Loucy (cell line): Measurements from ENCODE around the gene RANBP17.
"Not testable (repeated sequence)": the region's sequence is repeated elsewhere in the genome, so short reads cannot be mapped to it uniquely, and the experiment has no call there.

Source experiments
- H2AFZ ChIP-seq: fragments of 200-600 bp; sonication (generic); 2 replicates; pipeline ENCODE4 v1.6.0; 2016; ENCODE audit warnings: antibody characterized with exemption, mild to moderate bottlenecking, low read length, moderate library complexity
- H3F3A ChIP-seq: fragments of 200-600 bp; 2 replicates; pipeline ENCODE4 v1.6.0; 2016; ENCODE audit warnings: antibody characterized with exemption, low read depth, mild to moderate bottlenecking
- H3K27me3 ChIP-seq: fragments of 200-600 bp; sonication (generic); 2 replicates; pipeline ENCODE4 v1.6.1; 2014; ENCODE audit warnings: low read length, mild to moderate bottlenecking; ENCODE audit not compliant: insufficient read depth, poor library complexity, severe bottlenecking
- H3K36me3 ChIP-seq: fragments of 200-600 bp; sonication (generic); 2 replicates; pipeline ENCODE4 v1.6.1; 2016; ENCODE audit warnings: low read length; ENCODE audit not compliant: insufficient read depth
- H3K4me1 ChIP-seq: fragments of 200-600 bp; sonication (generic); 2 replicates; pipeline ENCODE4 v1.5.1; 2014; ENCODE audit warnings: low read length, mild to moderate bottlenecking; ENCODE audit not compliant: insufficient read depth, poor library complexity, severe bottlenecking
- H3K4me2 ChIP-seq: fragments of 200-600 bp; sonication (generic); 2 replicates; pipeline ENCODE4 v1.6.0; 2014; ENCODE audit warnings: antibody characterized with exemption, low read length, low read depth, mild to moderate bottlenecking; ENCODE audit not compliant: poor library complexity, severe bottlenecking
- H3K4me3 ChIP-seq: fragments of 200-600 bp; sonication (generic); 2 replicates; pipeline ENCODE4 v1.5.1; 2014; ENCODE audit warnings: low read length, mild to moderate bottlenecking, mixed read lengths; ENCODE audit not compliant: poor library complexity, severe bottlenecking
- H3K79me2 ChIP-seq: fragments of 200-600 bp; sonication (generic); 2 replicates; pipeline ENCODE4 v1.6.1; 2014; ENCODE audit warnings: low read length; ENCODE audit not compliant: insufficient read depth
- H3K9ac ChIP-seq: fragments of 200-600 bp; sonication (generic); 2 replicates; pipeline ENCODE4 v1.6.0; 2014; ENCODE audit warnings: mild to moderate bottlenecking, low read depth, low read length, moderate library complexity; ENCODE audit not compliant: poor library complexity, severe bottlenecking
- H3K9me2 ChIP-seq: fragments of 200-600 bp; sonication (generic); replicated peaks from 2 replicates; pipeline ENCODE4 v1.6.1; 2016; ENCODE audit warnings: low read depth, low read length, mixed read lengths
- H3K9me3 ChIP-seq: fragments of 200-600 bp; sonication (generic); 2 replicates; pipeline ENCODE4 v1.6.1; 2014; ENCODE audit warnings: mild to moderate bottlenecking, antibody characterized with exemption, low read length, low read depth; ENCODE audit not compliant: insufficient read depth
- H4K20me1 ChIP-seq: fragments of 200-600 bp; sonication (generic); 2 replicates; pipeline ENCODE4 v1.6.0; 2014; ENCODE audit warnings: antibody characterized with exemption, low read length, mild to moderate bottlenecking; ENCODE audit not compliant: insufficient read depth, poor library complexity, severe bottlenecking
- CTCF ChIP-seq: fragments of 200-600 bp; sonication (generic); conservative IDR thresholded peaks from 2 replicates; pipeline ENCODE4 v1.5.1; 2014; ENCODE audit warnings: mild to moderate bottlenecking, antibody characterized with exemption, low read length
- EZH2phosphoT487 ChIP-seq: fragments of 200-600 bp; IDR thresholded peaks from 2 replicates; pipeline ENCODE4 v1.6.1; 2018; ENCODE audit warnings: antibody characterized with exemption, mild to moderate bottlenecking, moderate library complexity, borderline replicate concordance

The RANBP17 gene

GRCh38 chr5:170826117-170826516, 35.7 kb upstream of the RANBP17 start:
- Histone ChIP-seq H3K4me1 (no peaks in the 10 kb centered on the region), H3K4me3 (no peak overlapping the region), H3F3A (no peaks in the 10 kb centered on the region)

GRCh38 chr5:170832241-170832640, 29.6 kb upstream of the RANBP17 start:
- H3F3A ChIP-seq: no peaks in the 10 kb centered on the region
- H3K9me3 ChIP-seq: no peaks in the 10 kb centered on the region
- H3K36me3 ChIP-seq: no peaks in the 10 kb centered on the region
- H3K4me2 ChIP-seq: no peak overlapping the region
- no peak for TF ChIP-seq EZH2phosphoT487
- no peak for TF ChIP-seq CTCF
- no peaks in the 10 kb centered on the region for H3K9me2 ChIP-seq
- no peaks in the 10 kb centered on the region for H3K27me3 ChIP-seq
- H3K4me3 ChIP-seq: no peak overlapping the region
- H2AFZ ChIP-seq: no peak overlapping the region
- no peak overlapping the region for H3K9ac ChIP-seq
- H3K79me2 ChIP-seq: no peaks in the 10 kb centered on the region
- H4K20me1 ChIP-seq: no peaks in the 10 kb centered on the region
- no peaks in the 10 kb centered on the region for H3K4me1 ChIP-seq

More at GRCh38 chr5:170826117-170826516, 35.7 kb upstream of the RANBP17 start:
- H4K20me1 ChIP-seq: no peaks in the 10 kb centered on the region
- no peak overlapping the region for H3K4me2 ChIP-seq
- no peak overlapping the region for H3K9ac ChIP-seq
- no peak overlapping the region for H2AFZ ChIP-seq
- TF ChIP-seq EZH2phosphoT487 (no peak), CTCF (no peak)
- no peaks in the 10 kb centered on the region for H3K27me3 ChIP-seq
- no peaks in the 10 kb centered on the region for H3K79me2 ChIP-seq
- H3K9me3 ChIP-seq: no peaks in the 10 kb centered on the region
- no peaks in the 10 kb centered on the region for H3K36me3 ChIP-seq
- no peaks in the 10 kb centered on the region for H3K9me2 ChIP-seq

- H3K4me2 ChIP-seq, H3K9ac ChIP-seq, H3K79me2 ChIP-seq, H3K27me3 ChIP-seq, H2AFZ ChIP-seq, H3K9me3 ChIP-seq, H3K4me3 ChIP-seq, H3K4me1 ChIP-seq, H3F3A ChIP-seq, H3K9me2 ChIP-seq, H3K36me3 ChIP-seq, H4K20me1 ChIP-seq: not testable (repeated sequence)
Measured at GRCh38 chr5:170833981-170834380, 27.8 kb upstream of the RANBP17 start.

GRCh38 chr5:170836226-170836625, 25.6 kb upstream of the RANBP17 start:
- Histone ChIP-seq H3K4me1 (no peaks in the 10 kb centered on the region), H3K9me2 (no peaks in the 10 kb centered on the region), H3K9ac (no peak overlapping the region), H3K27me3 (no peaks in the 10 kb centered on the region), H3F3A (no peaks in the 10 kb centered on the region), H3K9me3 (no peaks in the 10 kb centered on the region), H2AFZ (no peak overlapping the region), H3K36me3 (no peaks in the 10 kb centered on the region), H3K79me2 (no peaks in the 10 kb centered on the region), H3K4me3 (no peak overlapping the region), H4K20me1 (no peaks in the 10 kb centered on the region), H3K4me2 (no peak overlapping the region)
- TF ChIP-seq CTCF: no peak
- no peak for TF ChIP-seq EZH2phosphoT487
